Measurements from ENCODE around the gene SYCE3.
A peak's percentile ranks its signal among the peaks of the same experiment; 100 is the strongest.

SYCE3 gene

GRCh38 chr22:50578776-50579310, 16.1 kb upstream of the SYCE3 start:
- H3K4me3 ChIP-seq (ENCODE audit: low read length), result no peak overlapping the region
- DNase-seq (ENCODE audit: low read depth), result no peak
- TF ChIP-seq CTCF (conservative IDR thresholded peaks at IDR 0.05; ENCODE audit: low read length), result no peak

- DNase-seq (ENCODE audit: low read depth), result peak; percentile 31
- H3K4me3 ChIP-seq (ENCODE audit: low read length), result no peak within 1 kb of the TSS
- 0 out of 2 replicates have a peak, but pooled peaks have one; percentile 11 for TF ChIP-seq CTCF (conservative IDR thresholded peaks at IDR 0.05; ENCODE audit: low read length)
Observed at GRCh38 chr22:50577987-50578775, 15.5 kb upstream of the SYCE3 start, which contains the start of gene CPT1B. CPT1B (minus strand) TSS chr22:50578427; CDS start chr22:50577915, 512 bp downstream.

- TF ChIP-seq CTCF (conservative IDR thresholded peaks at IDR 0.05; ENCODE audit: low read length), result no peak
- DNase-seq (ENCODE audit: low read depth), result no peak
- no peak overlapping the region for H3K4me3 ChIP-seq (ENCODE audit: low read length)
Observed at GRCh38 chr22:50577697-50577986, 14.9 kb upstream of the SYCE3 start.

- no peak for DNase-seq (ENCODE audit: low read depth)
- TF ChIP-seq CTCF (conservative IDR thresholded peaks at IDR 0.05; ENCODE audit: low read length), result no peak
- no peak overlapping the region for H3K4me3 ChIP-seq (ENCODE audit: low read length)
Observed at GRCh38 chr22:50576806-50577696, 14.3 kb upstream of the SYCE3 start.

GRCh38 chr22:50576070-50576469, 13.4 kb upstream of the SYCE3 start:
- peak; percentile 20 for TF ChIP-seq CTCF (conservative IDR thresholded peaks at IDR 0.05; ENCODE audit: low read length)
- H3K4me3 ChIP-seq (ENCODE audit: low read length), result no peak overlapping the region
- DNase-seq (ENCODE audit: low read depth), result peak; percentile 23

GRCh38 chr22:50575426-50575941, 12.8 kb upstream of the SYCE3 start:
- no peak for DNase-seq (ENCODE audit: low read depth)
- no peak for TF ChIP-seq CTCF (conservative IDR thresholded peaks at IDR 0.05; ENCODE audit: low read length)
- no peak overlapping the region for H3K4me3 ChIP-seq (ENCODE audit: low read length)
